ENCODE measurements around the gene RGCC.

The RGCC gene

GRCh38 chr13:41520016-41520659 lies 62.8 kb downstream of the RGCC start:
- no peak for DNase-seq
